ENCODE measurements around the gene C18orf32. TPM values are rescaled to one million over a fixed set of nuclear protein-coding genes. Genes with fewer than 3 reads are reported as not detected.
"Not testable (repeated sequence)": the region's sequence is repeated elsewhere in the genome, so short reads cannot be mapped to it uniquely, and the experiment has no call there.

C18orf32 gene
- polyA plus RNA-seq, 1 experiment = 47.6 TPM

- ChIA-PET CTCF (no interaction called here), POLR2A (no interaction called here)
- H3K4me3 ChIP-seq (ENCODE audit: low read depth, low read length) = no peak overlapping the region
- H3K9me3 ChIP-seq (ENCODE audit: control insufficient read depth, insufficient read depth, low read length) = no peaks in the 10 kb centered on the region
- no peaks in the 10 kb centered on the region for H3K27me3 ChIP-seq (ENCODE audit: control insufficient read depth, insufficient read depth, low read length)
- H3K27ac ChIP-seq (ENCODE audit: low read depth, low read length) = no peak overlapping the region
- TF ChIP-seq CTCF (IDR thresholded peaks at IDR 0.05; ENCODE audit: low read depth, low read length) = no peak
- DNase-seq (ENCODE audit: low read depth, low spot score) = no peak
These were observed 5.7 kb downstream of the C18orf32 start for GRCh38 chr18:49481317-49481716.

- ChIA-PET POLR2A (interaction anchor here (1.0 kb wide), 1 partner anchor 7 kb away, joined by 4 read pairs; the partner anchor contains the start of gene C18orf32), CTCF (no interaction called here)
- Histone ChIP-seq H3K9me3 (ENCODE audit: control insufficient read depth, insufficient read depth, low read length) (no peaks in the 10 kb centered on the region), H3K27me3 (ENCODE audit: control insufficient read depth, insufficient read depth, low read length) (no peaks in the 10 kb centered on the region), H3K27ac (ENCODE audit: low read depth, low read length) (no peak overlapping the region), H3K4me3 (ENCODE audit: low read depth, low read length) (no peak overlapping the region)
- DNase-seq (ENCODE audit: low read depth, low spot score) = no peak
- no peak for TF ChIP-seq CTCF (IDR thresholded peaks at IDR 0.05; ENCODE audit: low read depth, low read length)
These were observed 7.5 kb downstream of the C18orf32 start for GRCh38 chr18:49479381-49480137.

GRCh38 chr18:49476664-49477411, 10.2 kb downstream of the C18orf32 start:
- Histone ChIP-seq H3K9me3 (ENCODE audit: control insufficient read depth, insufficient read depth, low read length) (no peaks in the 10 kb centered on the region), H3K4me3 (ENCODE audit: low read depth, low read length) (no peak overlapping the region), H3K27ac (ENCODE audit: low read depth, low read length) (peak overlapping the region; percentile 55), H3K27me3 (ENCODE audit: control insufficient read depth, insufficient read depth, low read length) (no peaks in the 10 kb centered on the region)
- no peak for TF ChIP-seq CTCF (IDR thresholded peaks at IDR 0.05; ENCODE audit: low read depth, low read length)
- ChIA-PET POLR2A (interaction anchor here (0.8 to 2.0 kb wide), 2 partner anchors 10 to 16 kb away, joined by 3 to 14 read pairs; partner anchors contain the start of genes C18orf32 and DYM), CTCF (interaction anchor here (0.5 kb wide), 1 partner anchor 321 kb away, joined by 5 read pairs; no protein-coding TSS in a partner anchor)
- peak; percentile 34 for DNase-seq (ENCODE audit: low read depth, low spot score)

GRCh38 chr18:49474935-49475334, 12.1 kb downstream of the C18orf32 start:
- DNase-seq (ENCODE audit: low read depth, low spot score); H3K27ac ChIP-seq (ENCODE audit: low read depth, low read length); CTCF ChIA-PET; H3K27me3 ChIP-seq (ENCODE audit: control insufficient read depth, insufficient read depth, low read length); H3K9me3 ChIP-seq (ENCODE audit: control insufficient read depth, insufficient read depth, low read length); H3K4me3 ChIP-seq (ENCODE audit: low read depth, low read length): not testable (repeated sequence)
- POLR2A ChIA-PET = interaction anchor here (0.6 to 2.0 kb wide), 2 partner anchors 9 to 12 kb away, joined by 3 to 14 read pairs; partner anchors contain the start of gene C18orf32

- Histone ChIP-seq H3K9me3 (ENCODE audit: control insufficient read depth, insufficient read depth, low read length) (no peaks in the 10 kb centered on the region), H3K27ac (ENCODE audit: low read depth, low read length) (no peak overlapping the region), H3K27me3 (ENCODE audit: control insufficient read depth, insufficient read depth, low read length) (peaks cover 6% of the 10 kb centered on the region), H3K4me3 (ENCODE audit: low read depth, low read length) (no peak overlapping the region)
- no peak for TF ChIP-seq CTCF (IDR thresholded peaks at IDR 0.05; ENCODE audit: low read depth, low read length)
- ChIA-PET CTCF (no interaction called here), POLR2A (no interaction called here)
- DNase-seq (ENCODE audit: low read depth, low spot score) = no peak
These were observed 13.3 kb downstream of the C18orf32 start for GRCh38 chr18:49473721-49474120.

Measured in AG04450 (cell line).